NB4 (cell line): ENCODE data around the gene MYO1F.

ENCODE experiments used
- CTCF ChIP-seq: IDR thresholded peaks from one replicate; pipeline ENCODE4 v1.5.1; 2012; ENCODE audit warnings: low read depth, low read length
- MAX ChIP-seq: IDR thresholded peaks from 2 replicates; pipeline ENCODE4 v1.6.1; 2011; ENCODE audit warnings: low read depth, low read length
- MYC ChIP-seq: IDR thresholded peaks from 2 replicates; pipeline ENCODE4 v1.6.1; 2011; ENCODE audit warnings: low read depth, low read length
- POLR2A ChIP-seq: IDR thresholded peaks from 2 replicates; pipeline ENCODE4 v1.6.1; 2011; ENCODE audit warnings: mild to moderate bottlenecking; ENCODE audit not compliant: insufficient read length; ENCODE audit errors: extremely low read depth

DNA sequence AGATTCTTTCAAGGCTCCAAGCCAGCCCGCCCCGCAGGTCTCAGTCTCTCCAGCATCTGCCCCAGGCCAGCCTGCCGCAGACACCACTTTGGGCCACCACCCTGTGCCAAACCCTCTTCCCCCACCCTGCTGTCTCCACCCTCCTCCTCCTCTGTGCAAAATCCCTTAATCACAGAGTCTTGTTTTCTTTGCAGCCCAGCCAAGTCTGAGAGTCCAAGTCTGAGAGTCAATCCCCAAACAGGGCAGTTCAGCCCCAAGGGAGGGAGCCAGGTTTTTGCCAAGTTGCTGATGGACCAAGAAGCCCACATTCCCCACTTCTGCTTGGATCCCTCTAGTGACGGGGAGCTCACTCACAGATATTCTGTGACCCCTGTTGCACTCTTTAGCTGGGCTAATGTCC, 30.1 kb upstream of the MYO1F start:
- TF ChIP-seq MYC (no peak), POLR2A (no peak), CTCF (no peak), MAX (no peak)
